Trophoblast cell (in vitro differentiated cells and primary cell): ENCODE measurements around the gene AP1S1.
"Not testable (repeated sequence)": the region's sequence is repeated elsewhere in the genome, so short reads cannot be mapped to it uniquely, and the experiment has no call there.

Source experiments
- DNase-seq, 2 donors: peaks; one replicate each; pipeline ENCODE4 v3.0.0-alpha.2; 2016
- H2AFZ ChIP-seq: 2 replicates; pipeline ENCODE4 v1.6.1; 2013; ENCODE audit warnings: low read length, moderate library complexity, mild to moderate bottlenecking; ENCODE audit not compliant: insufficient read depth, poor library complexity
- H2AK5ac ChIP-seq: 2 replicates; pipeline ENCODE4 v1.6.1; 2013; ENCODE audit warnings: mild to moderate bottlenecking, low read length
- H2BK120ac ChIP-seq: 2 replicates; pipeline ENCODE4 v1.6.1; 2013; ENCODE audit warnings: low read length, mild to moderate bottlenecking, moderate library complexity; ENCODE audit not compliant: insufficient read depth, poor library complexity
- H2BK12ac ChIP-seq: 2 replicates; pipeline ENCODE4 v1.6.1; 2013; ENCODE audit warnings: mild to moderate bottlenecking, low read length, moderate library complexity
- H2BK5ac ChIP-seq: 2 replicates; pipeline ENCODE4 v1.6.1; 2013; ENCODE audit warnings: low read length, low read depth, moderate library complexity, mild to moderate bottlenecking; ENCODE audit not compliant: poor library complexity
- H3K14ac ChIP-seq: 2 replicates; pipeline ENCODE4 v1.6.1; 2013; ENCODE audit warnings: mild to moderate bottlenecking, low read length
- H3K18ac ChIP-seq: 2 replicates; pipeline ENCODE4 v1.6.1; 2013; ENCODE audit warnings: mild to moderate bottlenecking, low read length
- H3K23ac ChIP-seq: 2 replicates; pipeline ENCODE4 v1.6.1; 2013; ENCODE audit warnings: low read length
- H3K27ac ChIP-seq: 2 replicates; pipeline ENCODE4 v1.5.1; 2013; ENCODE audit warnings: low read depth, mild to moderate bottlenecking, inconsistent platforms, low read length, moderate library complexity
- H3K27me3 ChIP-seq: 2 replicates; pipeline ENCODE4 v1.6.1; 2013; ENCODE audit warnings: inconsistent platforms, mild to moderate bottlenecking, low read length, moderate library complexity; ENCODE audit not compliant: insufficient read depth
- H3K36me3 ChIP-seq, 2 experiments: 1 replicate in 1 of 2; 2 replicates in 1 of 2; pipeline ENCODE4 v1.6.1; 2013; ENCODE audit warnings: low read length in 2 of 2, mild to moderate bottlenecking in 2 of 2, moderate library complexity in 1 of 2; ENCODE audit not compliant: insufficient read depth in 2 of 2, control insufficient read depth in 1 of 2
- H3K4ac ChIP-seq: 2 replicates; pipeline ENCODE4 v1.6.1; 2013; ENCODE audit warnings: low read depth, mild to moderate bottlenecking, low read length, moderate library complexity
- H3K4me1 ChIP-seq, 2 experiments: 1 replicate in 1 of 2; 2 replicates in 1 of 2; pipeline ENCODE4 v1.6.1; 2013; ENCODE audit warnings: low read length in 2 of 2, mild to moderate bottlenecking in 2 of 2, moderate library complexity in 1 of 2; ENCODE audit not compliant: insufficient read depth in 2 of 2, control insufficient read depth in 1 of 2
- H3K4me2 ChIP-seq: 2 replicates; pipeline ENCODE4 v1.6.1; 2013; ENCODE audit warnings: inconsistent platforms, mild to moderate bottlenecking, low read length, moderate library complexity
- H3K4me3 ChIP-seq: 2 replicates; pipeline ENCODE4 v1.5.1; 2013; ENCODE audit warnings: mild to moderate bottlenecking, low read depth, low read length, inconsistent platforms
- H3K79me1 ChIP-seq: one replicate; pipeline ENCODE4 v1.6.1; 2013; ENCODE audit warnings: low read length
- H3K79me2 ChIP-seq: 2 replicates; pipeline ENCODE4 v1.6.1; 2013; ENCODE audit warnings: low read length, mild to moderate bottlenecking; ENCODE audit not compliant: control insufficient read depth, insufficient read depth, poor library complexity
- H3K9ac ChIP-seq: 2 replicates; pipeline ENCODE4 v1.6.1; 2013; ENCODE audit warnings: mild to moderate bottlenecking, low read length
- H3K9me3 ChIP-seq: 2 replicates; pipeline ENCODE4 v1.6.1; 2013; ENCODE audit warnings: low read depth, mild to moderate bottlenecking, control low read depth, inconsistent platforms, low read length; ENCODE audit not compliant: insufficient read depth
- H4K12ac ChIP-seq: 2 replicates; pipeline ENCODE4 v1.6.1; 2013; ENCODE audit warnings: low read depth, mild to moderate bottlenecking, low read length, moderate library complexity
- H4K8ac ChIP-seq: 2 replicates; pipeline ENCODE4 v1.6.1; 2013; ENCODE audit warnings: low read depth, mild to moderate bottlenecking, low read length, moderate library complexity
- H4K91ac ChIP-seq: one replicate; pipeline ENCODE4 v1.6.1; 2013; ENCODE audit warnings: low read depth, mild to moderate bottlenecking, low read length, moderate library complexity
- WGBS: extraction: QIAGEN DNeasy Blood & Tissue Kit; methylation state at CpG from one replicate; pipeline ENCODE4 v1.1.7; 2013; ENCODE audit warnings: missing lambda C conversion rate; ENCODE audit not compliant: insufficient read length, insufficient coverage; ENCODE audit errors: extremely low coverage; 5-methylcytosine and 5-hydroxymethylcytosine counted together

The AP1S1 gene

GRCh38 chr7:101112233-101112632 is 42.0 kb upstream of the AP1S1 start:
- no peak overlapping the region for H4K91ac ChIP-seq
- no peaks in the 10 kb centered on the region for H3K9me3 ChIP-seq
- peak overlapping the region; percentile 71 for H2BK12ac ChIP-seq
- peak overlapping the region; percentile 36 for H3K14ac ChIP-seq
- no peak overlapping the region for H3K9ac ChIP-seq
- no CpG with 5 or more reads among the region's 11 CpGs for WGBS
- peaks cover 9% of the 10 kb centered on the region for H3K79me1 ChIP-seq
- H3K23ac ChIP-seq, result no peak overlapping the region
- H3K27me3 ChIP-seq, result no peaks in the 10 kb centered on the region
- H3K36me3 ChIP-seq, result no peaks in the 10 kb centered on the region
- peaks cover 4 to 13% of the 10 kb centered on the region in 2 experiments for H3K4me1 ChIP-seq
- H2BK5ac ChIP-seq, result peak overlapping the region; percentile 18
- no peak overlapping the region for H2AFZ ChIP-seq
- H3K4me3 ChIP-seq, result no peak overlapping the region
- H4K12ac ChIP-seq, result no peak overlapping the region
- H2BK120ac ChIP-seq, result peak overlapping the region; percentile 16
- H4K8ac ChIP-seq, result no peak overlapping the region
- peak overlapping the region; percentile 82 for H2AK5ac ChIP-seq
- DNase-seq, result peak in 1 of 2 donors; percentile 0
- H3K4me2 ChIP-seq, result no peak overlapping the region
- no peaks in the 10 kb centered on the region for H3K79me2 ChIP-seq
- H3K27ac ChIP-seq, result no peak overlapping the region
- H3K4ac ChIP-seq, result no peak overlapping the region
- no peak overlapping the region for H3K18ac ChIP-seq

DNA sequence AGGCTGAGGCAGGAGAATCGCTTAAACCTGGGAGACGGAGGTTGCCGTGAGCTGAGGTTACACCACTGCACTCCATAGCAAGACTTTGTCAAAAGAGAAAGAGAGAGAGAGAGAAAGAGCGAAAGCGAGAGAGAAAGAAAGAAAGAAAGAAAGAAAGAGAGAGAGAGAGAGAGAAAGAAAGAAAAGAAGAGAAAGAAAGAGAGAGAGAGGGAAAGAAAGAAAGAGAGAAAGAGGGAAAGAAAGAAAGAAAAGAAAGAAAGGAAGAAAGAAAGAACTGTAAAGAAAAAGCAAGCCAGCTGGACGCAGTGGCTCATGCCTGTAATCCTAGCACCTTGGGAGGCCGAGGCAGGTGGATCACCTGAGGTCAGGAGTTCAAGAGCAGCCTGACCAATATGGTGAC is 41.1 kb upstream of the AP1S1 start:
- not testable (repeated sequence) for H2AFZ ChIP-seq, H2BK120ac ChIP-seq, H3K4me3 ChIP-seq, H2BK5ac ChIP-seq, H3K14ac ChIP-seq, H3K27ac ChIP-seq, H2AK5ac ChIP-seq, H4K8ac ChIP-seq, H4K12ac ChIP-seq, H3K9ac ChIP-seq, H3K79me2 ChIP-seq, DNase-seq, H3K4me2 ChIP-seq, H3K36me3 ChIP-seq, H4K91ac ChIP-seq, H3K18ac ChIP-seq, H3K23ac ChIP-seq, H3K4ac ChIP-seq, H3K9me3 ChIP-seq, H3K27me3 ChIP-seq, H2BK12ac ChIP-seq
- H3K79me1 ChIP-seq, result peaks cover 15% of the 10 kb centered on the region
- WGBS, result no CpG with 5 or more reads among the region's 7 CpGs
- peaks cover 10 to 13% of the 10 kb centered on the region in 2 experiments for H3K4me1 ChIP-seq

DNA sequence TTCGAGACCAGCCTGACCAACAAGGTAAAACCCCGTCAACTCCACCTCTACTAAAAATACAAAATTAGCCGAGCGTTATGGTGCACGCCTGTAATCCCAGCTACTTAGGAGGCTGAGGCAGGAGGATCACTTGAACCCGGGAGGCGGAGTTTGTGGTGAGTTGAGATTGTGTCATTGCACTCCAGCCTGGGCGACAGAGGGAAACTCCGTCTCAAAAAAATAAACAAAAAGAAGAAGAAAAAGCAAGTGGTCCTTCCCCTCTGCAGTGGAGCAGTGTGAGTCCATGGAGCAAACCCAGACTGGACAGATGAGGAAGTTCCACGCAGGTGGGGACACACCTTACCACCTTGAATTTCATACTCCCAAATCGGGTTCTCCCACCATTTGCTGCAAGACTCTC is 40.4 kb upstream of the AP1S1 start:
- H4K91ac ChIP-seq, result peak overlapping the region; percentile 39
- H3K79me2 ChIP-seq, result no peaks in the 10 kb centered on the region
- no peaks in the 10 kb centered on the region for H3K27me3 ChIP-seq
- H3K4me2 ChIP-seq, result no peak overlapping the region
- H2AK5ac ChIP-seq, result no peak overlapping the region
- H3K23ac ChIP-seq, result no peak overlapping the region
- no peak overlapping the region for H4K8ac ChIP-seq
- H3K79me1 ChIP-seq, result peaks cover 18% of the 10 kb centered on the region
- H4K12ac ChIP-seq, result no peak overlapping the region
- no peak overlapping the region for H2BK12ac ChIP-seq
- no peak overlapping the region for H2BK120ac ChIP-seq
- H3K9me3 ChIP-seq, result no peaks in the 10 kb centered on the region
- H3K14ac ChIP-seq, result no peak overlapping the region
- no peaks in the 10 kb centered on the region for H3K36me3 ChIP-seq
- no peak overlapping the region for H3K18ac ChIP-seq
- peak in 1 of 2 donors; percentile 0 for DNase-seq
- no peak overlapping the region for H2AFZ ChIP-seq
- peaks cover 11 to 15% of the 10 kb centered on the region in 2 experiments for H3K4me1 ChIP-seq
- no peak overlapping the region for H3K9ac ChIP-seq
- no peak overlapping the region for H3K27ac ChIP-seq
- H3K4ac ChIP-seq, result no peak overlapping the region
- WGBS, result no CpG with 5 or more reads among the region's 11 CpGs
- H2BK5ac ChIP-seq, result no peak overlapping the region
- no peak overlapping the region for H3K4me3 ChIP-seq

DNA sequence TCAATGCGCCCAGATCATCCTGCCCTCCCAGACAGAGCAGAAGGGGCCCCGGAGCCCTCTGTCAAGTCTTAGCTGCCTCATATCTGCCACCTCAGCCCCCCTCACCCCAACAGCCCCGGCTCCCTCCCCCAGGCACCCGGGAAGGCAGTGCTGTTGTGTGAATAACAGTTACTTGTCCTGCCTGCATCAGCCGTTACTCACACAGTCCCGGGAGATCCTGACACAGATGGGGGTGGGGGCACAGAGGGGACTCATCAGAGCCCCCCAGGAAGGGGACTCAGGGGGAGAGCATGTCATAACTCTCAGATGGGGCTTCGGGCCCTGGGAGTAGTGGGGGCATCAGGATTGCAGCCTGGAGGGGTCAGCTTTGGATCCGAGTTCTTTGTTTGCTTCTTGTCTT is 39.8 kb upstream of the AP1S1 start:
- Histone ChIP-seq H4K12ac (no peak overlapping the region), H3K4me3 (no peak overlapping the region), H3K9me3 (no peaks in the 10 kb centered on the region), H4K8ac (no peak overlapping the region), H2BK5ac (no peak overlapping the region), H3K9ac (no peak overlapping the region), H3K18ac (no peak overlapping the region), H3K14ac (no peak overlapping the region), H3K4me2 (no peak overlapping the region), H4K91ac (peak overlapping the region; percentile 39), H2BK12ac (no peak overlapping the region), H3K23ac (no peak overlapping the region), H3K79me1 (peaks cover 20% of the 10 kb centered on the region), H2BK120ac (no peak overlapping the region), H3K79me2 (no peaks in the 10 kb centered on the region), H3K27ac (no peak overlapping the region), H3K4ac (no peak overlapping the region), H2AFZ (no peak overlapping the region), H3K4me1 (peaks cover 11 to 13% of the 10 kb centered on the region in 2 experiments), H3K36me3 (no peaks in the 10 kb centered on the region), H3K27me3 (no peaks in the 10 kb centered on the region), H2AK5ac (no peak overlapping the region)
- WGBS, result no CpG with 5 or more reads among the region's 8 CpGs
- peak in 1 of 2 donors; percentile 0 for DNase-seq
